ENCODE results near the gene DNAJC27. TPM values are rescaled to one million over a fixed set of nuclear protein-coding genes. Genes with fewer than 3 reads are reported as not detected.

The DNAJC27 gene
- total and polyA plus RNA-seq, 7 donors = 3.3 to 8.2 (median 7.1) TPM

DNA sequence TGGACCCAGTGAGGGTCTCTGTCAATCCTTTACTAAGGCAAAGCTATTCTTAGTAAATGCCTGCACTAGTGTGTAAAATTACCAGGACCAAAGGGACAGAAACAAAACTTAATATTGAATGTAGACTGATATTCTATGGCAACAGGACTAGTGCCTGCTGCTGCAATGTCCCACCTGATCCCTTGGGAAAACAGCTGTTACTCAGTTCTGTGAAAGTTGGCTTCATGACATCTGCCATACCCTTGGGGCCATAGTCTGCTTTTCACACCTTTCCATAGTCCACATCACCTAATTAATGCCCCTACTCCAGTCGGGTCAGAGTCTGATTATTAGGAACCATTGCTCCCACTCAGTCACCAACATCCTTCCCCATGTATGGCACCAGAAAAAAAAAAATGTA, 14.5 kb downstream of the DNAJC27 start:
- no peak overlapping the region for H3K4me3 ChIP-seq
- peaks cover 11% of the 10 kb centered on the region for H3K9me3 ChIP-seq
- DNase-seq (no peak), ATAC-seq (no peak)
- H3K36me3 ChIP-seq (ENCODE audit: insufficient read depth in 1 of 2, low read depth in 1 of 2) = peaks cover 5 to 94% of the 10 kb centered on the region in 2 donors
- peaks cover 4% of the 10 kb centered on the region for H3K4me1 ChIP-seq
- intact Hi-C loops (cut with DNase I) = loop anchor here in 1 of 2 donors (5.0 kb wide), 1 partner anchor 205 kb away; no protein-coding TSS in a partner anchor
- no peaks in the 10 kb centered on the region for H3K27me3 ChIP-seq (ENCODE audit: insufficient read depth in 3 of 3, low read length in 2 of 3)
- TF ChIP-seq, protein P1, sequence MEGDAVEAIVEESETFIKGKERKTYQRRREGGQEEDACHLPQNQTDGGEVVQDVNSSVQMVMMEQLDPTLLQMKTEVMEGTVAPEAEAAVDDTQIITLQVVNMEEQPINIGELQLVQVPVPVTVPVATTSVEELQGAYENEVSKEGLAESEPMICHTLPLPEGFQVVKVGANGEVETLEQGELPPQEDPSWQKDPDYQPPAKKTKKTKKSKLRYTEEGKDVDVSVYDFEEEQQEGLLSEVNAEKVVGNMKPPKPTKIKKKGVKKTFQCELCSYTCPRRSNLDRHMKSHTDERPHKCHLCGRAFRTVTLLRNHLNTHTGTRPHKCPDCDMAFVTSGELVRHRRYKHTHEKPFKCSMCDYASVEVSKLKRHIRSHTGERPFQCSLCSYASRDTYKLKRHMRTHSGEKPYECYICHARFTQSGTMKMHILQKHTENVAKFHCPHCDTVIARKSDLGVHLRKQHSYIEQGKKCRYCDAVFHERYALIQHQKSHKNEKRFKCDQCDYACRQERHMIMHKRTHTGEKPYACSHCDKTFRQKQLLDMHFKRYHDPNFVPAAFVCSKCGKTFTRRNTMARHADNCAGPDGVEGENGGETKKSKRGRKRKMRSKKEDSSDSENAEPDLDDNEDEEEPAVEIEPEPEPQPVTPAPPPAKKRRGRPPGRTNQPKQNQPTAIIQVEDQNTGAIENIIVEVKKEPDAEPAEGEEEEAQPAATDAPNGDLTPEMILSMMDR (IDR thresholded peaks at IDR 0.05) = no peak
- no peak overlapping the region for H3K27ac ChIP-seq
- 55 to 62% (median 62%) methylated on average over 1 of the region's 1 CpG for WGBS, 3 donors

- ATAC-seq = no peak
- H3K4me1 ChIP-seq = peaks cover 4% of the 10 kb centered on the region
- H3K4me3 ChIP-seq = no peak overlapping the region
- H3K36me3 ChIP-seq (ENCODE audit: insufficient read depth in 1 of 2, low read depth in 1 of 2) = peaks cover 9 to 94% of the 10 kb centered on the region in 2 donors
- TF ChIP-seq, protein P1 (IDR thresholded peaks at IDR 0.05) = no peak
- peaks cover 11% of the 10 kb centered on the region for H3K9me3 ChIP-seq
- intact Hi-C loops (cut with DNase I) = loop anchor here in 1 of 2 donors (5.0 kb wide), 1 partner anchor 204 kb away; no protein-coding TSS in a partner anchor
- no peak for DNase-seq
- no peak overlapping the region for H3K27ac ChIP-seq
- H3K27me3 ChIP-seq (ENCODE audit: insufficient read depth in 3 of 3, low read length in 2 of 3) = no peaks in the 10 kb centered on the region
Observed at GRCh38 chr2:24955921-24956320, 15.8 kb downstream of the DNAJC27 start.

DNA sequence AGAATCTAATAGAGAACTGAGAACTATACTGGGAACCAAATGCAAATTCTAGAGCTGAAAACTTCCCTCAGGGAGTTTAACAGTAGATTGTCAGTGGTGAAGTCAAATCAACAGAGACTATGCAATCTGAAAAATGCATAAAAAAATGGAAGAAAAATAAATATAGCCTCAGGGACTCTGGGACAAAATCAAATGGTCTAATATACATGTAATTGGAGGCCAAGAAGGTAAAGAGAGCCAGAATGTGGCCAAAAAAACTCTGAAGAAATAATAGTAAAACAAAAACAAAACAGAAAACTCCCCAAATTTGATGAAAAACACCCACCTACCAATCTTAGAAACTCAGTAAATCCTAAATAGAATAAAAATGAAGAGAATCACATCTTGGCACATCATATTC, 16.5 kb downstream of the DNAJC27 start:
- peaks cover 4% of the 10 kb centered on the region for H3K4me1 ChIP-seq
- no peak overlapping the region for H3K27ac ChIP-seq
- peaks cover 11% of the 10 kb centered on the region for H3K9me3 ChIP-seq
- peaks cover 11 to 94% of the 10 kb centered on the region in 2 donors for H3K36me3 ChIP-seq (ENCODE audit: insufficient read depth in 1 of 2, low read depth in 1 of 2)
- H3K4me3 ChIP-seq = no peak overlapping the region
- intact Hi-C loops (cut with DNase I) = loop anchor here in 1 of 2 donors (5.0 kb wide), 1 partner anchor 203 kb away; no protein-coding TSS in a partner anchor
- TF ChIP-seq, protein P1 (IDR thresholded peaks at IDR 0.05) = no peak
- no peak for DNase-seq
- ATAC-seq = no peak
- no peaks in the 10 kb centered on the region for H3K27me3 ChIP-seq (ENCODE audit: insufficient read depth in 3 of 3, low read length in 2 of 3)

DNA sequence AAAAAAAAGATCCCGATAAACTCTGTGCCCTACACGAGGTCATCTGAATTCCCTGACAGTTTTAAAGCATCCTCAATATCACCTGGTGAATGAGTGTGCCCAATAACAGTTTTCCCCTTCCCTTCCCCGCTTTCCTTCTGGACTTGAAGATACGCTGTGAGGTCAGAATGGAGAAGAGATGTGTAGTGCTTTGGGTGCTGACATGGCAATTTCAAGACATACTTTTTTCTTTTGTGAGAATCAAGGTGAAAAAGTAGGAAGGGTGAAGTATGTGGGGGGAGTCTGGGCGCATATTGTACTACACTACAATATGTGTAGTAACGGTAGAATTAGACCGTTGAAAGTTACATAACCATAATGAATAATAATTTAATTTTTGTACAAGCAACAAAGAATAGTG, 21.7 kb downstream of the DNAJC27 start:
- no peak for DNase-seq
- TF ChIP-seq, protein P1 (IDR thresholded peaks at IDR 0.05) = no peak
- H3K4me1 ChIP-seq = no peaks in the 10 kb centered on the region
- no peak for ATAC-seq
- H3K9me3 ChIP-seq = peaks cover 1% of the 10 kb centered on the region
- WGBS, 3 donors = 93 to 96% (median 94%) methylated on average over 7 of the region's 7 CpGs
- intact Hi-C loops (cut with DNase I) = no loop called here
- peaks cover 6 to 83% of the 10 kb centered on the region in 2 donors for H3K36me3 ChIP-seq (ENCODE audit: insufficient read depth in 1 of 2, low read depth in 1 of 2)
- no peaks in the 10 kb centered on the region for H3K27me3 ChIP-seq (ENCODE audit: insufficient read depth in 3 of 3, low read length in 2 of 3)
- H3K27ac ChIP-seq = no peak overlapping the region
- no peak overlapping the region for H3K4me3 ChIP-seq

DNA sequence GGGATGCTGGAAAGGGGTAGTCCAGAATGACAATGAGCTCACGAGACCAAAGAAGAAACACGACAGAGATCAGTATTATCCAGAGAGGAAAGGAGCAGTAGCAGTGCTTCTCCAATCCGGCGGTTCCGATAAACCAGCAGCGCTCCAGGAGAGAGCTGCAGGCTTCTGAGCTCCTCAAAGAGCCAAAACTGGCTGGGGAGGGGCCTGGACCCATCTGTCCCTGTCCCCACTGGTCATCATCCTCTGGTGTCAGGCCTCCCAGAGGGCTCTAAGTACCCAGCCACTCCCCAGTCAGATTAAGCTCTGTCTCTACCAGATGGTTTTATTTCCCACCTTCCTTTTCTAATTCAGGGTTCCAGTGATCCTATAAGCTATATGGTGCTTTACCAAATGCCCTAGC, 23.2 kb downstream of the DNAJC27 start:
- DNase-seq = no peak
- intact Hi-C loops (cut with DNase I) = no loop called here
- Histone ChIP-seq H3K4me3 (no peak overlapping the region), H3K27me3 (ENCODE audit: insufficient read depth in 3 of 3, low read length in 2 of 3) (no peaks in the 10 kb centered on the region), H3K27ac (no peak overlapping the region), H3K9me3 (no peaks in the 10 kb centered on the region), H3K36me3 (ENCODE audit: insufficient read depth in 1 of 2, low read depth in 1 of 2) (peaks cover 6 to 82% of the 10 kb centered on the region in 2 donors), H3K4me1 (no peaks in the 10 kb centered on the region)
- WGBS, 3 donors = 85 to 93% (median 88%) methylated on average over 6 of the region's 6 CpGs
- no peak for ATAC-seq
- TF ChIP-seq, protein P1 (IDR thresholded peaks at IDR 0.05) = no peak

Measured in psoas muscle (tissue), 8 donors.